ENCODE measurements around the gene SETD1B. TPM values are rescaled to one million over a fixed set of nuclear protein-coding genes. Genes with fewer than 3 reads are reported as not detected.

Gene SETD1B
- total RNA-seq, 4 donors from 2014 or later = 1.3 to 63.6 (median 5.6) TPM

DNA sequence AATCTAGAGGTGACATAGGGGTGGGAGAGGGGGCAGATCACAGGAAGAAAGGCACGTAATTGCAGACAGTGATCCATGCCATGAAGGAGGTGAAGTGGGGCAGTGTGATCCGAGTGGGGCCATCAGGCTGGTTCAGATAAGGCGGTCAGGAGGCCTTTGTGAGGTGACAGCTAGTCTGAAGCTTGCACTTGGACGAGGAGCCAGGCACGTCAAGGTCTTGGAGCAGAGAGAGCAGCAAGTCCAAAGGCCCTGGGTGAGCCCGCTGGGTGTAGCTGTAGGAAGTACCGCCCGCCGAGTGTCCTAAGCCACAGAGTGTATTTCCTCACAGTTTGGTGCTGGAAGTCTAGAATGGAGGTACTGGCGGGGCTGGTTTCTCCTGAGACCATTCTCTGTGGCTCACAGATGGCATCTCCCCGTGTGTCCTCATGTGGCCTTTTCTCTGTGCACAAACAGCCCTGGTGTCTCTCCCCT lies 33.9 kb upstream of the SETD1B start:
- Histone ChIP-seq H3K9me3 (no peaks in the 10 kb centered on the region), H3K27ac (no peak overlapping the region), H3K27me3 (no peaks in the 10 kb centered on the region), H3K4me1 (peaks cover 6 to 9% of the 10 kb centered on the region in 2 donors), H3K4me3 (no peak overlapping the region), H3K36me3 (no peaks in the 10 kb centered on the region)
- TF ChIP-seq POLR2A (IDR thresholded peaks at IDR 0.05) = no peak
- TF ChIP-seq, protein P1, sequence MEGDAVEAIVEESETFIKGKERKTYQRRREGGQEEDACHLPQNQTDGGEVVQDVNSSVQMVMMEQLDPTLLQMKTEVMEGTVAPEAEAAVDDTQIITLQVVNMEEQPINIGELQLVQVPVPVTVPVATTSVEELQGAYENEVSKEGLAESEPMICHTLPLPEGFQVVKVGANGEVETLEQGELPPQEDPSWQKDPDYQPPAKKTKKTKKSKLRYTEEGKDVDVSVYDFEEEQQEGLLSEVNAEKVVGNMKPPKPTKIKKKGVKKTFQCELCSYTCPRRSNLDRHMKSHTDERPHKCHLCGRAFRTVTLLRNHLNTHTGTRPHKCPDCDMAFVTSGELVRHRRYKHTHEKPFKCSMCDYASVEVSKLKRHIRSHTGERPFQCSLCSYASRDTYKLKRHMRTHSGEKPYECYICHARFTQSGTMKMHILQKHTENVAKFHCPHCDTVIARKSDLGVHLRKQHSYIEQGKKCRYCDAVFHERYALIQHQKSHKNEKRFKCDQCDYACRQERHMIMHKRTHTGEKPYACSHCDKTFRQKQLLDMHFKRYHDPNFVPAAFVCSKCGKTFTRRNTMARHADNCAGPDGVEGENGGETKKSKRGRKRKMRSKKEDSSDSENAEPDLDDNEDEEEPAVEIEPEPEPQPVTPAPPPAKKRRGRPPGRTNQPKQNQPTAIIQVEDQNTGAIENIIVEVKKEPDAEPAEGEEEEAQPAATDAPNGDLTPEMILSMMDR (IDR thresholded peaks at IDR 0.05) = no peak
- intact Hi-C loops (cut with DNase I; ENCODE audit: low total_unique reads) = no loop called here
- no peak for DNase-seq

DNA sequence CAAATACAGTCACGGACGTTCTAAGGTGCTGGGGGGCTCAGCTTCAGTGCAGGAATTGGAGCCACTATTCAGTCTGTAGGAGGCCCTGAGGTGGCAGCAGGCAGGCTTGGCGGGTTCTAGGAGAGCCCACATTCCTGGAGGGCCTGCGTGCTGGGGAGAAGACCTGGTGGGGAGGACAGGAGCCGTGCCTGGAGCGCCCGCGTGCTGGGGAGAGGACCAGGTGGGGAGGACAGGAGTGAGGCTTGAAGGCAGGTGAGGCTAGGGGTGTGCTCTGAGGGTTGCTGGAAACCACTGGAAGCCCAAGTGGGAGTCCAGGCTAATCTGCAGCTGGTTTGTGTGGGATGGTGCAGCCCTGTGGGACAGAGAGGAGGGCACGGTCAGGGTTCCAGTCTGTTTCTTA lies 33.4 kb upstream of the SETD1B start:
- no peak for TF ChIP-seq POLR2A (IDR thresholded peaks at IDR 0.05)
- TF ChIP-seq, protein P1 (IDR thresholded peaks at IDR 0.05) = no peak
- H3K4me3 ChIP-seq = no peak overlapping the region
- H3K36me3 ChIP-seq = no peaks in the 10 kb centered on the region
- intact Hi-C loops (cut with DNase I; ENCODE audit: low total_unique reads) = no loop called here
- H3K9me3 ChIP-seq = no peaks in the 10 kb centered on the region
- H3K27ac ChIP-seq = no peak overlapping the region
- DNase-seq = no peak
- peaks cover 6 to 9% of the 10 kb centered on the region in 2 donors for H3K4me1 ChIP-seq
- no peaks in the 10 kb centered on the region for H3K27me3 ChIP-seq

DNA sequence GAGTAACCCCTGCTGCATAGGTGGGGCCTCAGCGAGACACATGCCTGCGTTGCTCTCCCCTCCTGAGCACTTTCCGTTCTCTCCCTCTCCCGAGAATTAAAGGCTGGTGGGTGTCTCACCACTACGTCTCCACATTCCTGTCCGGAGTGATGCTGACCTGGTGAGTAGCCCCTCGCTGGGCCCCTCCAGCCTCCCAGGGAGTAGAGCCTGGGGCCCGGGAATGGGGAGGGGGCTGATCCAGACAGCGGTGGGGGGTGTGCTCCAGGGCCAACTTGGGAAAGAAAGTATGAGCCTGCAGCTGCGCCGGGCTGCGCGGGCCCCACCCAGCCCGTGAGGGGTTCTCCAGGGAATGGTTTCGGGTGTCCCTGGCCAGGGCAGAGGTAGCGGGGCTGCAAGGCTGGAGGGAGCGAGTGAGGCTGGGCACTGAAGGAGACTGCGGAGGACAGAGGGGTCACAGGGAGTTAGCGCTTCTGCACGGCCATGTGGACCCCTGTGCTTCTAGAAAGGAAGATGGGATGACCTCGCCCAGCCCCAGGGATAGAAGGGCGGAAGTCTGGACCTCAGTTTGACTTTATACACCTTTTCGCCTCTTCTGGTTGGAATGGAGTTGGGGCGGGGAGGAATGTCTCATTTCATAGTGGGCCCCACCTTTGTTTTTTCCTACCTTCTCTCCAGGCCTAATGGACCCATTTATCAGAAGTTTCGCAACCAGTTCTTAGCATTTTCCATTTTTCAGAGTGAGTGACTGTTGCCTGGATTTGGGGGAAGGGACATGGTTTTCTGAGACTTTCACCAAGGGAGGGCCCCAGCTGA lies 32.8 kb upstream of the SETD1B start:
- H3K4me1 ChIP-seq = peaks cover 4 to 6% of the 10 kb centered on the region in 2 donors
- no peak overlapping the region for H3K4me3 ChIP-seq
- TF ChIP-seq, protein P1 (IDR thresholded peaks at IDR 0.05) = no peak
- no peak for TF ChIP-seq POLR2A (IDR thresholded peaks at IDR 0.05)
- no peaks in the 10 kb centered on the region for H3K9me3 ChIP-seq
- H3K36me3 ChIP-seq = no peaks in the 10 kb centered on the region
- DNase-seq = no peak
- intact Hi-C loops (cut with DNase I; ENCODE audit: low total_unique reads) = no loop called here
- no peaks in the 10 kb centered on the region for H3K27me3 ChIP-seq
- H3K27ac ChIP-seq = no peak overlapping the region

DNA sequence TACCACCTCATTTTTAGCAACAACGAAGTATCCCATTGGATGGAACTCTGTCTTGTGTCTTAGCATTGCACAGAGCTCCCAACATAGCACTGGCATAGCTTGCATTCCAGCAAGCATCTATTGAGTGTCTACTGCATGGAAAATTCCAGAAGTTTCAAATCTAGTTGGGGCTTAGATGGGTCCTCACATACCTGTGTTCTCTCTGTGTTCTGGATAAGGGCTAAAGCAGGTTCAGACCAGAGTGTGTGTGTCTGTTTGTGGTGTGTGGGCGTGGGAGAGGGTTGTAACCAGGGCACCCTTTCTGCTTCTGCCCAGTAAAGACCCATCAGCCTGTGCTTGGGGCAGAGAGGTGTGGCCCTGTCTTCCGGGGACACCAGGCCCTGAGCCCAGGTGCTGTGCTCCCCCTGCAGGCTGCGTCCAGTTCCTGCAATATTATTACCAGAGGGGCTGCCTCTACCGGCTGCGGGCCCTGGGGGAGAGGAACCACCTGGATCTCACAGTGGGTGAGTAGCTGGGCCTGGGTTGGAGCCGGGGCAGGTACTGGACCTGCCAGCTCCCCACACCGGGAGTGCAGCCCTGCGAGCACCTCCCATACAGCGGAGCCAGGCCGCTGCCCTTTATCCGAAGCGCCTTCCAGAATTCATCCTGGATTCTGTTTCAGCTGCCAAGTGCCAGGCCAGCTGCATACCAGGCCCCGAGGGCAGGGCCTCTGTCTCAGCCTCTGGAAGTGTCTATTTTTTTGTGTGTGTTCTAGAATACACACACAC lies 30.6 kb upstream of the SETD1B start:
- H3K4me1 ChIP-seq = no peaks in the 10 kb centered on the region
- intact Hi-C loops (cut with DNase I; ENCODE audit: low total_unique reads) = no loop called here
- no peaks in the 10 kb centered on the region for H3K36me3 ChIP-seq
- peak; percentile 59 to 68 for DNase-seq
- TF ChIP-seq POLR2A (IDR thresholded peaks at IDR 0.05) = no peak
- TF ChIP-seq, protein P1 (IDR thresholded peaks at IDR 0.05) = peak; percentile 76 to 88 (median 84)
- H3K9me3 ChIP-seq = no peaks in the 10 kb centered on the region
- H3K4me3 ChIP-seq = no peak overlapping the region
- H3K27ac ChIP-seq = peak overlapping the region in 1 of 2 donors; percentile 49
- no peaks in the 10 kb centered on the region for H3K27me3 ChIP-seq

All from uterus (tissue), 4 donors.